ENCODE data around the gene NDUFS1. TPM values are rescaled to one million over a fixed set of nuclear protein-coding genes. Genes with fewer than 3 reads are reported as not detected.
"Not testable (repeated sequence)": the region's sequence is repeated elsewhere in the genome, so short reads cannot be mapped to it uniquely, and the experiment has no call there.

NDUFS1 gene
- total RNA-seq (2014; rRNA removed; shearing (Covaris generic); ENCODE audit: low replicate concordance) = 76.4 and 83.6 TPM in 2 replicates

GRCh38 chr2:206159346-206160124 is at the start of gene NDUFS1, which contains the start of gene EEF1B2:
Gene NDUFS1, minus strand, starts transcription at chr2:206159444. Its CDS starts 5,766 bp downstream, at chr2:206153678.
Gene EEF1B2, plus strand, starts transcription at chr2:206159895. Its CDS starts 85 bp downstream, at chr2:206159980.
- peak within 1 kb of the TSS; percentile 47 for H2AFZ ChIP-seq (ENCODE audit: low read length)
- peak; percentile 99 for DNase-seq

GRCh38 chr2:206208900-206209299 is 49.7 kb upstream of the NDUFS1 start:
- Histone ChIP-seq H2AFZ (ENCODE audit: low read length) (no peak overlapping the region), H3K9ac (ENCODE audit: low read length) (no peak overlapping the region), H3K27me3 (ENCODE audit: low read length) (no peaks in the 10 kb centered on the region), H3K4me2 (ENCODE audit: low read depth, low read length, poor library complexity, severe bottlenecking) (no peak overlapping the region), H3K36me3 (ENCODE audit: insufficient read depth, low read length) (no peaks in the 10 kb centered on the region), H3K27ac (ENCODE audit: low read length) (no peak overlapping the region), H3K9me3 (ENCODE audit: low read length) (no peaks in the 10 kb centered on the region), H3K4me3 (ENCODE audit: low read length) (no peak overlapping the region), H3K9me2 (replicated peaks; ENCODE audit: insufficient read depth, low read length) (no peaks in the 10 kb centered on the region), H3K4me1 (ENCODE audit: low read length) (no peaks in the 10 kb centered on the region), H4K20me1 (ENCODE audit: insufficient read depth, low read depth, low read length) (no peaks in the 10 kb centered on the region), H3K79me2 (ENCODE audit: low read length) (no peaks in the 10 kb centered on the region)
- DNase-seq = no peak

More at GRCh38 chr2:206159346-206160124, at the start of gene NDUFS1, which contains the start of gene EEF1B2:
- Histone ChIP-seq H3K27ac (ENCODE audit: low read length) (peak within 1 kb of the TSS; percentile 81), H3K4me2 (ENCODE audit: low read depth, low read length, poor library complexity, severe bottlenecking) (peak within 1 kb of the TSS; percentile 74), H3K27me3 (ENCODE audit: low read length) (no peaks in the 10 kb centered on the region), H3K9me3 (ENCODE audit: low read length) (no peaks in the 10 kb centered on the region), H3K79me2 (ENCODE audit: low read length) (peaks cover 68% of the 10 kb centered on the region), H3K9me2 (replicated peaks; ENCODE audit: insufficient read depth, low read length) (no peaks in the 10 kb centered on the region), H3K9ac (ENCODE audit: low read length) (peak within 1 kb of the TSS; percentile 85), H4K20me1 (ENCODE audit: insufficient read depth, low read depth, low read length) (peaks cover 9% of the 10 kb centered on the region; the same call in 1 of the 2 replicates), H3K4me1 (ENCODE audit: low read length) (peaks cover 29% of the 10 kb centered on the region), H3K4me3 (ENCODE audit: low read length) (peak within 1 kb of the TSS; percentile 75), H3K36me3 (ENCODE audit: insufficient read depth, low read length) (peaks cover 40% of the 10 kb centered on the region)

GRCh38 chr2:206207316-206207715 is 48.1 kb upstream of the NDUFS1 start:
- not testable (repeated sequence) for H3K27me3 ChIP-seq (ENCODE audit: low read length); H3K4me3 ChIP-seq (ENCODE audit: low read length); H3K79me2 ChIP-seq (ENCODE audit: low read length); H4K20me1 ChIP-seq (ENCODE audit: insufficient read depth, low read depth, low read length); H3K9me2 ChIP-seq (replicated peaks; ENCODE audit: insufficient read depth, low read length); H3K27ac ChIP-seq (ENCODE audit: low read length); H3K4me2 ChIP-seq (ENCODE audit: low read depth, low read length, poor library complexity, severe bottlenecking); DNase-seq; H3K9ac ChIP-seq (ENCODE audit: low read length); H3K9me3 ChIP-seq (ENCODE audit: low read length); H3K4me1 ChIP-seq (ENCODE audit: low read length); H3K36me3 ChIP-seq (ENCODE audit: insufficient read depth, low read length); H2AFZ ChIP-seq (ENCODE audit: low read length)

- Histone ChIP-seq H3K4me1 (ENCODE audit: low read length) (no peaks in the 10 kb centered on the region), H3K9me3 (ENCODE audit: low read length) (no peaks in the 10 kb centered on the region), H4K20me1 (ENCODE audit: insufficient read depth, low read depth, low read length) (no peaks in the 10 kb centered on the region), H3K9ac (ENCODE audit: low read length) (no peak overlapping the region), H2AFZ (ENCODE audit: low read length) (no peak overlapping the region), H3K4me3 (ENCODE audit: low read length) (no peak overlapping the region), H3K36me3 (ENCODE audit: insufficient read depth, low read length) (no peaks in the 10 kb centered on the region), H3K27ac (ENCODE audit: low read length) (no peak overlapping the region), H3K79me2 (ENCODE audit: low read length) (no peaks in the 10 kb centered on the region), H3K27me3 (ENCODE audit: low read length) (no peaks in the 10 kb centered on the region), H3K4me2 (ENCODE audit: low read depth, low read length, poor library complexity, severe bottlenecking) (no peak overlapping the region), H3K9me2 (replicated peaks; ENCODE audit: insufficient read depth, low read length) (no peaks in the 10 kb centered on the region)
- no peak for DNase-seq
These were observed 45.5 kb upstream of the NDUFS1 start for GRCh38 chr2:206204710-206205109.

GRCh38 chr2:206203331-206203730 is 44.1 kb upstream of the NDUFS1 start:
- H3K4me2 ChIP-seq (ENCODE audit: low read depth, low read length, poor library complexity, severe bottlenecking) = no peak overlapping the region
- H2AFZ ChIP-seq (ENCODE audit: low read length) = no peak overlapping the region
- no peaks in the 10 kb centered on the region for H3K27me3 ChIP-seq (ENCODE audit: low read length)
- DNase-seq = no peak
- H3K9ac ChIP-seq (ENCODE audit: low read length) = no peak overlapping the region
- H3K9me3 ChIP-seq (ENCODE audit: low read length) = no peaks in the 10 kb centered on the region
- no peaks in the 10 kb centered on the region for H3K4me1 ChIP-seq (ENCODE audit: low read length)
- no peak overlapping the region for H3K4me3 ChIP-seq (ENCODE audit: low read length)
- H4K20me1 ChIP-seq (ENCODE audit: insufficient read depth, low read depth, low read length) = no peaks in the 10 kb centered on the region
- H3K79me2 ChIP-seq (ENCODE audit: low read length) = no peaks in the 10 kb centered on the region
- no peaks in the 10 kb centered on the region for H3K36me3 ChIP-seq (ENCODE audit: insufficient read depth, low read length)
- no peak overlapping the region for H3K27ac ChIP-seq (ENCODE audit: low read length)
- no peaks in the 10 kb centered on the region for H3K9me2 ChIP-seq (replicated peaks; ENCODE audit: insufficient read depth, low read length)

- H3K36me3 ChIP-seq (ENCODE audit: insufficient read depth, low read length) = no peaks in the 10 kb centered on the region
- H3K27ac ChIP-seq (ENCODE audit: low read length) = no peak overlapping the region
- H4K20me1 ChIP-seq (ENCODE audit: insufficient read depth, low read depth, low read length) = no peaks in the 10 kb centered on the region
- H3K27me3 ChIP-seq (ENCODE audit: low read length) = no peaks in the 10 kb centered on the region
- H3K9ac ChIP-seq (ENCODE audit: low read length) = no peak overlapping the region
- H3K9me3 ChIP-seq (ENCODE audit: low read length) = no peaks in the 10 kb centered on the region
- no peaks in the 10 kb centered on the region for H3K79me2 ChIP-seq (ENCODE audit: low read length)
- no peak overlapping the region for H3K4me3 ChIP-seq (ENCODE audit: low read length)
- no peak for DNase-seq
- H3K9me2 ChIP-seq (replicated peaks; ENCODE audit: insufficient read depth, low read length) = no peaks in the 10 kb centered on the region
- no peak overlapping the region for H2AFZ ChIP-seq (ENCODE audit: low read length)
- no peak overlapping the region for H3K4me2 ChIP-seq (ENCODE audit: low read depth, low read length, poor library complexity, severe bottlenecking)
- H3K4me1 ChIP-seq (ENCODE audit: low read length) = no peaks in the 10 kb centered on the region
These were observed 43.2 kb upstream of the NDUFS1 start for GRCh38 chr2:206202446-206202845.

- H3K79me2 ChIP-seq (ENCODE audit: low read length) = no peaks in the 10 kb centered on the region
- H3K4me2 ChIP-seq (ENCODE audit: low read depth, low read length, poor library complexity, severe bottlenecking) = no peak overlapping the region
- H4K20me1 ChIP-seq (ENCODE audit: insufficient read depth, low read depth, low read length) = no peaks in the 10 kb centered on the region
- no peak for DNase-seq
- H3K4me3 ChIP-seq (ENCODE audit: low read length) = no peak overlapping the region
- no peak overlapping the region for H3K27ac ChIP-seq (ENCODE audit: low read length)
- H2AFZ ChIP-seq (ENCODE audit: low read length) = no peak overlapping the region
- H3K27me3 ChIP-seq (ENCODE audit: low read length) = no peaks in the 10 kb centered on the region
- no peaks in the 10 kb centered on the region for H3K36me3 ChIP-seq (ENCODE audit: insufficient read depth, low read length)
- no peaks in the 10 kb centered on the region for H3K9me3 ChIP-seq (ENCODE audit: low read length)
- no peaks in the 10 kb centered on the region for H3K9me2 ChIP-seq (replicated peaks; ENCODE audit: insufficient read depth, low read length)
- no peak overlapping the region for H3K9ac ChIP-seq (ENCODE audit: low read length)
- H3K4me1 ChIP-seq (ENCODE audit: low read length) = no peaks in the 10 kb centered on the region
These were observed 42.0 kb upstream of the NDUFS1 start for GRCh38 chr2:206201075-206201848.

- Histone ChIP-seq H3K4me2 (ENCODE audit: low read depth, low read length, poor library complexity, severe bottlenecking) (no peak overlapping the region), H3K36me3 (ENCODE audit: insufficient read depth, low read length) (no peaks in the 10 kb centered on the region), H3K4me3 (ENCODE audit: low read length) (no peak overlapping the region), H3K27me3 (ENCODE audit: low read length) (no peaks in the 10 kb centered on the region), H3K27ac (ENCODE audit: low read length) (no peak overlapping the region), H3K79me2 (ENCODE audit: low read length) (no peaks in the 10 kb centered on the region), H3K4me1 (ENCODE audit: low read length) (no peaks in the 10 kb centered on the region), H3K9me3 (ENCODE audit: low read length) (no peaks in the 10 kb centered on the region), H2AFZ (ENCODE audit: low read length) (no peak overlapping the region), H3K9me2 (replicated peaks; ENCODE audit: insufficient read depth, low read length) (no peaks in the 10 kb centered on the region), H4K20me1 (ENCODE audit: insufficient read depth, low read depth, low read length) (no peaks in the 10 kb centered on the region), H3K9ac (ENCODE audit: low read length) (no peak overlapping the region)
- no peak for DNase-seq
These were observed 39.4 kb upstream of the NDUFS1 start for GRCh38 chr2:206198677-206199076.

All from Karpas-422 (cell line).